Left ventricle myocardium superior (tissue), 1 donor: ENCODE data around the gene POMZP3. TPM values are rescaled to one million over a fixed set of nuclear protein-coding genes. Genes with fewer than 3 reads are reported as not detected.
A peak's percentile ranks its signal among the peaks of the same experiment; 100 is the strongest.
"Not testable (repeated sequence)": the region's sequence is repeated elsewhere in the genome, so short reads cannot be mapped to it uniquely, and the experiment has no call there.

ENCODE experiments used
- ATAC-seq: fragments of 200-7000 bp; cut with Tn5 transposase; one replicate; pipeline ENCODE4 v1.9.1; 2020; ENCODE audit warnings: mild to moderate bottlenecking, moderate library complexity
- DNase-seq: peaks from one replicate; pipeline ENCODE4 v3.0.0-alpha.2; 2020
- intact Hi-C: fragments of 100-400 bp; cut with micrococcal nuclease; formaldehyde crosslinking; loops from one replicate; pipeline ENCODE4 v1.11.0; 2022
- total RNA-seq: library from RNA; stranded (reverse); fragmentation: NEBNext Ultra II Directional; extraction: Animal tissue kit (Norgen Biotek cat#: 25700); gene quantifications from one replicate; pipeline ENCODE4 v1.2.1, GENCODE V29; 2021
- donor health status: DM: no; HTN: yes; CAD: no; lungs with severe emphysema.

The POMZP3 gene
- total RNA-seq, 1 donor from 2014 or later: 7.9 TPM

DNA sequence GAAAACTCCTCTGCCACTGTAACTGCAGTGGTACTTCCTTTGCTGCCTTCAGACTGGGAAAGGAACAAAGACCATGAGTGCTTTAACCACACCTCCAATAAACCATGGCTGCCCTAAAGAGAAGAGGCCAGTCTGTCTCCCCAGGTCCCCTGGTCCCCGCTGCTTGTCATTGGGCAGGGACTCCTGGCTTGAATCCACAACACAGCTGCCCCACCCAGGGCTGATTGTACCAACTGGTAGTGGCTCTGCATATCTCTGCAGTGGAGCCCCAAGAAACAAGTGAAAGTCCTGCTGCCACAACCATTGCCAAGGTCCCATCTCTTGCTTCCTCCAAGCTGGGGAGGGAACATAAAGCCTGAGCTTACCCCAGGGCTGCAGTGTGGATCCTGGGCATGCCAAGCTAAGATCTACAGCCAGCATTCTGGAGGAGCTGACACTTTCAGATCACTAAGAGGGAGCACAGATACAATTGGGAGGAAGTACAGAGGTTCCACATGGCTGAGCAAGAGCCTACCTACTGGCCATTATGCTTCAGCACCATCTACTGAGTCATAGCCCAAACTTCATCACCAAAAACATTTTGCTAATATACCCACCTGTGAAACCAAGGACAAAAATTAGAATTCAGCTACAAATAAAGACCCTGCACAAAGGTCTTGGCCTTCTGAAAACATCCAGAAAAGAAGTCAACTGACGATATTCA, 35.3 kb downstream of the POMZP3 start:
- intact Hi-C loops, DNase-seq, ATAC-seq: not testable (repeated sequence)

GRCh38 chr7:76591033-76591432, 36.0 kb downstream of the POMZP3 start:
- DNase-seq, intact Hi-C loops, ATAC-seq: not testable (repeated sequence)

DNA sequence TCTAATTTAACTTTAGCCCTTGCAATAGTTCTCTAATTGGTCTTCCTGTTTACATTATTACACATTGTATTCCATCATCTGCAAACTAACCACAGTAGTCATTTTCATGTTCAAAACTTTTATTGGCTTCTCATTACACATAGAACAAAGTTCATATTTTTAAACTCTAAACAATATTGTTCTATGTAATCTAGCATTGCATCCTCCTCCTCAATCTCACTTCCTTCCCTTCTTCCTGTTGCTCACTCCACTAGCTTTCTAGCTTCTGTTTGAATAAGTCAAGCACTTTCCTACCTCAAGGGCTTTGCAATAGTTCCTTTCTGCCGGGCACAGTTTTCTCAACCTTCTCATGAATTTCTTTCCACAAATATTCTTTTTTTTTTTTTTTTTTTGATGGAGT, 38.5 kb downstream of the POMZP3 start:
- intact Hi-C loops, ATAC-seq, DNase-seq: not testable (repeated sequence)

GRCh38 chr7:76586585-76587315, 40.3 kb downstream of the POMZP3 start:
- ATAC-seq, intact Hi-C loops, DNase-seq: not testable (repeated sequence)

DNA sequence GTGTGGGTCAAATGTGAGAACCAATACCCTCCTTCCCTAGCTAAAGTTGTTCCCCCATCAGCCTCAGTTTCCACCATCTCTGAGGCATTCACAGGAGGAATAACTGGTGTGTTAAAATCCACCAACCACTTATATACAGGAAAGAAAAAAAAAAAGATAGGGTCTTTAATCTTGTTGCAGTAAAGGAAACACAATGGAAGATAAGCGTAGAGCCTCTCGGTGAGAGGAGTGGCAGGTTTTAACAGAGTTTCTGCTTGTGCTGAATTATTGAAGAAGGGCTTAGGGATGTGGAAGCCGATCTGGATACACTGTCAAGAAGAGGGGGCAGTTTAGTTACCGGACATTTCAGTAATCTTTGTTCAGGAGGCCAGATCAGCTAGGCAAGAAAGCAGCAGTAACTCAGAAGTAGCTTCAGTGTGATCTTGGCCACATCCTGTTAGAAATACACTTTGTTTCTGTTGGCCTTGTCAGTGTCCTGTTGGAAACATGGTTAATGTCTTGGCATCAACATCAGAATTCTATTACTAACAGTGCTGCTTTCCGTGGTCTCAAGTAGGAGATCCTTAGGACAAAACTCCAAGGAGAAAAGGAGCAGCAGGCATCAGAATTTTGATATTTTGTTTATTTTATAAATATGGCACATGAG, 43.3 kb downstream of the POMZP3 start:
- intact Hi-C loops, DNase-seq: not testable (repeated sequence)
- ATAC-seq: peak; percentile 82

GRCh38 chr7:76582848-76583631, 44.0 kb downstream of the POMZP3 start:
- DNase-seq (peak; percentile 72), ATAC-seq (peak; percentile 100)
- intact Hi-C loops: not testable (repeated sequence)

DNA sequence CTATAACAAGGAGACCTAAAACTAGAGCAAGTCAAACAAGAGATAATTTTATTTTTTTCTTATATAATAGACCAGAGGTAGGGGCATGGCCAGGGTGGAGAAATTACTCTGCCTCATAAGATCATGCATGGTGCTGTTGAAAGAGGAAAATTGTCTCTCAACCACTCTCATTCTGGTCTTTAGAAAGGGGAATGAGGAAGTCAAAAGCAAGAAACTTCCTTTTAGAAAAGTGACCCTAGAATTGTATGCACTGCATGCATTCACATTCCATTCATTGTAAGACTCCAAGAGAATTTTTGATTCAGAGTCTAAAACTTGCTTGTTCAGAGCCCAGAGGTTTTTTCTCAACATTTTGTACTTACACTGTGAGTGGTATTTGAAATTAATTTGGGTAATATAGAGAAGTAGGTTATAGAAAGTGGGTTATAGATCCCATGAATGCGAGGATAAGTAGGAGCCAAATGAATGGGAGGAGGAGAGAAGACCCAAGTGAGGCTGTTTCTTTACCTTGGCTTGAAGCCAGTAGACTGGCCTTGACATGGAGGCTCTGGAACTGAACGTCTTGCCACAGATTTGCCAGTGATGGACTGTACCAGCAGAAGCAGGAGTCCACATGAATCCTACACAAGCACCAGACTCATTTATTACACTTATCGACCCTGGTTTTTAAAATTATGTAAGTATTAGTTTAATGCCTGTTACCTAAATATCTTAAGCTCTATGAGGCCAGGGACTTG, 51.0 kb downstream of the POMZP3 start:
- ATAC-seq, intact Hi-C loops, DNase-seq: not testable (repeated sequence)

DNA sequence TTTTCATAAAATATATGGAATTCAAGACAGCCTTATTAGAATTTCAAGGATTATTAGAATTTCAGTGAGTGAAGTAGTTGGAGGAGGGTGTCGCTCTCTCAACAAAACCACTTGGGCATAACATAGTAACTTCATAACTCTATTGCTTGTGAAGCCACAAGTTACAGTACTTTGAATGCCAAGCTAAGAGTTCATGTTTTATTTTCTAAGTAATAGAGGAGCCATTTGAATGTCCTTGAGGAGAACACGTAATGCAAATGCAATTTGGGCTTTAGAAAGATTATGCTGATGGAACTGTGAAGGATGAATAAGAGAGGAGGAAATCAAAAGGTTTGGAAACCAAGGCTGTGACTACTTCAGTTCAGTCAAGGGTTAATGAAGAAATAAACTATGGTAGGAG, 51.6 kb downstream of the POMZP3 start:
- ATAC-seq, intact Hi-C loops, DNase-seq: not testable (repeated sequence)

- intact Hi-C loops, DNase-seq, ATAC-seq: not testable (repeated sequence)
Measured at GRCh38 chr7:76572296-76572695, 54.8 kb downstream of the POMZP3 start.

DNA sequence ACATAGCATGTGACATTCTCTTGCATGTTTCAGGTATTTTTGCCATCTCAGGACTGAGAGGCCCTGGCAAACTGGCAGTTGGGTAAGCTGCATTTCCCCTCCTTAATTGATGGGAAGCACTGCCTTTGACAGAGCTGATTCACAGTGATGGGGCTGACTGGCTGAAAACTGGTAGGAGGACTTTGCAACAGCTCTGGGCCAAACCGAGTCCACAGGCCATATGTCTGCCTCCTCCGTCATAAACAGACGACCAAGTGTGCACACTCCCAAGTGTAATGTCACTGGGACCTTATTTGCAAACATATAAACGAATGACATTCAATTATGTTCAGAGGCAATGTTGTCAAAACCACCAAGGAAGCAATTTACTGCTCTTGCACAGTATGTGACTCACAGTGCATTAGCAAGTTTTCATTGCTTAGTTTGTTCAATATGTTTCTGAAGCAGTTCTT, 56.7 kb downstream of the POMZP3 start:
- intact Hi-C loops, ATAC-seq, DNase-seq: not testable (repeated sequence)

GRCh38 chr7:76568742-76569141, 58.3 kb downstream of the POMZP3 start:
- intact Hi-C loops, ATAC-seq: not testable (repeated sequence)

DNA sequence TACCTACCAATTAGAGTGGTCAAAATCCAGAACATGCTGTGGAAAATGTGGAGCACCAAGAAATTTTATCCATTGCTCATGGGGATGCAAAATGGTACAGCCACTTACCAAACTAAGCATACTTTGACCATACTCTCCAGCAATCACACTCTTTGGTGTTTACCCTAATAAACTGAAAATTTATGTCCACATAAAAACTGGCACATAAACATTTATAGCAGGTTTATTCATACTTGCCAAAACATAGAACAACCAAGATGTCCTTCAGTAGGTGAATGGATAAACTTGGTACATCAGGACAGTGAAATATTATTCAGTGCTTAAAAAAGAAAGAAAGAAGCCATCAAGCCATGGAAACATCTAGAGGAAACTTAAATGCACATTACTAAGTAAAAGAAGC, 59.3 kb downstream of the POMZP3 start:
- intact Hi-C loops, DNase-seq, ATAC-seq: not testable (repeated sequence)

More at GRCh38 chr7:76568742-76569141, 58.3 kb downstream of the POMZP3 start:
- not testable (repeated sequence) for DNase-seq

DNA sequence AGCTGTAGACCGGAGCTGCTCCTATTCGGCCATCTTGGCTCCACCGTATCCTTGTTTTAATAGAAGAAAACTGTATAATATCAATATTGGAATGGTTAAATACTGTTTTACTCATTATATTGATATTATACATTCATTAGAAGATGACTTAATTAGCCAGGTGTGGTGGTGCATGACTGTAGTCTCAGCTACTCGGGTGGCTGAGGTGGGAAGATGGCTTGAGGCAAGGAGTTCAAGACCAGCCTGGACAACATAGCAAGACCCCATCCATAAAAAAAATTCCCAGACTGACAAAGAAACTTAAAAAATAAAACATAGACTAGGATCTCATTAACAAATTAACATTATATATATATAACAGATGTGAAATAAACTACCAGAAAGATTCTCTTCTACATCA, 59.8 kb downstream of the POMZP3 start:
- DNase-seq, intact Hi-C loops, ATAC-seq: not testable (repeated sequence)

GRCh38 chr7:76565001-76565400, 62.1 kb downstream of the POMZP3 start:
- DNase-seq, ATAC-seq, intact Hi-C loops: not testable (repeated sequence)

- DNase-seq, intact Hi-C loops, ATAC-seq: not testable (repeated sequence)
Measured at GRCh38 chr7:76561342-76561741, 65.7 kb downstream of the POMZP3 start.

- DNase-seq, intact Hi-C loops, ATAC-seq: not testable (repeated sequence)
Measured at GRCh38 chr7:76560157-76560556, 66.9 kb downstream of the POMZP3 start.
